Activated naive CD8-positive, alpha-beta T cell treated with anti-CD3 and anti-CD28 coated beads, Interleukin-2, amount 50 U/mL, for 16 hours (primary cell): Measurements from ENCODE around the gene UPK1A.

ENCODE experiments used
- DNase-seq: peaks from one replicate; pipeline ENCODE4 v3.0.0-alpha.2; 2020; ENCODE audit warnings: low read depth, low spot score

The UPK1A gene

GRCh38 chr19:35666251-35666913 lies at the start of gene UPK1A:
Gene UPK1A, plus strand, starts transcription at chr19:35666517. Its CDS starts 296 bp downstream, at chr19:35666813.
- no peak for DNase-seq

GRCh38 chr19:35618857-35619256 lies 47.5 kb upstream of the UPK1A start:
- DNase-seq: no peak

GRCh38 chr19:35619290-35619923 lies 46.9 kb upstream of the UPK1A start:
- DNase-seq: no peak

GRCh38 chr19:35620001-35620400 lies 46.3 kb upstream of the UPK1A start:
- no peak for DNase-seq

GRCh38 chr19:35621708-35622107 lies 44.6 kb upstream of the UPK1A start:
- no peak for DNase-seq

- no peak for DNase-seq
Measured at GRCh38 chr19:35622750-35623149, 43.6 kb upstream of the UPK1A start.

- no peak for DNase-seq
Measured at GRCh38 chr19:35623327-35624010, 42.8 kb upstream of the UPK1A start.

- no peak for DNase-seq
Measured at GRCh38 chr19:35628264-35628564, 38.1 kb upstream of the UPK1A start.

GRCh38 chr19:35628565-35629331 lies 37.6 kb upstream of the UPK1A start, which contains the start of gene RBM42:
Gene RBM42, plus strand, starts transcription at chr19:35629036. Its CDS starts 118 bp downstream, at chr19:35629154.
- DNase-seq: peak; percentile 94

GRCh38 chr19:35629332-35629633 lies 37.0 kb upstream of the UPK1A start:
- DNase-seq: no peak

- no peak for DNase-seq
Measured at GRCh38 chr19:35633727-35634440, 32.4 kb upstream of the UPK1A start.

- no peak for DNase-seq
Measured at GRCh38 chr19:35636651-35637050, 29.7 kb upstream of the UPK1A start.

GRCh38 chr19:35637165-35637564 lies 29.2 kb upstream of the UPK1A start:
- DNase-seq: no peak

GRCh38 chr19:35639321-35639639 lies 27.0 kb upstream of the UPK1A start:
- no peak for DNase-seq

GRCh38 chr19:35639863-35640262 lies 26.5 kb upstream of the UPK1A start:
- no peak for DNase-seq

- DNase-seq: no peak
Measured at GRCh38 chr19:35641515-35642151, 24.7 kb upstream of the UPK1A start, which contains the start of gene ETV2. Gene ETV2, plus strand, starts transcription at chr19:35641745. Its CDS starts 716 bp downstream, at chr19:35642461.

GRCh38 chr19:35642312-35642711 lies 24.0 kb upstream of the UPK1A start:
- DNase-seq: no peak

GRCh38 chr19:35642798-35643254 lies 23.5 kb upstream of the UPK1A start:
- no peak for DNase-seq

- peak; percentile 59 for DNase-seq
Measured at GRCh38 chr19:35643255-35644205, 22.8 kb upstream of the UPK1A start.
